SIG-M5 (cell line): ENCODE data around the gene CTDP1.
A peak's percentile ranks its signal among the peaks of the same experiment; 100 is the strongest.

Source experiments
- DNase-seq: peaks from one replicate; lab custom pipeline; 2025; lab: John Stamatoyannopoulos, UW

The CTDP1 gene, protein sequence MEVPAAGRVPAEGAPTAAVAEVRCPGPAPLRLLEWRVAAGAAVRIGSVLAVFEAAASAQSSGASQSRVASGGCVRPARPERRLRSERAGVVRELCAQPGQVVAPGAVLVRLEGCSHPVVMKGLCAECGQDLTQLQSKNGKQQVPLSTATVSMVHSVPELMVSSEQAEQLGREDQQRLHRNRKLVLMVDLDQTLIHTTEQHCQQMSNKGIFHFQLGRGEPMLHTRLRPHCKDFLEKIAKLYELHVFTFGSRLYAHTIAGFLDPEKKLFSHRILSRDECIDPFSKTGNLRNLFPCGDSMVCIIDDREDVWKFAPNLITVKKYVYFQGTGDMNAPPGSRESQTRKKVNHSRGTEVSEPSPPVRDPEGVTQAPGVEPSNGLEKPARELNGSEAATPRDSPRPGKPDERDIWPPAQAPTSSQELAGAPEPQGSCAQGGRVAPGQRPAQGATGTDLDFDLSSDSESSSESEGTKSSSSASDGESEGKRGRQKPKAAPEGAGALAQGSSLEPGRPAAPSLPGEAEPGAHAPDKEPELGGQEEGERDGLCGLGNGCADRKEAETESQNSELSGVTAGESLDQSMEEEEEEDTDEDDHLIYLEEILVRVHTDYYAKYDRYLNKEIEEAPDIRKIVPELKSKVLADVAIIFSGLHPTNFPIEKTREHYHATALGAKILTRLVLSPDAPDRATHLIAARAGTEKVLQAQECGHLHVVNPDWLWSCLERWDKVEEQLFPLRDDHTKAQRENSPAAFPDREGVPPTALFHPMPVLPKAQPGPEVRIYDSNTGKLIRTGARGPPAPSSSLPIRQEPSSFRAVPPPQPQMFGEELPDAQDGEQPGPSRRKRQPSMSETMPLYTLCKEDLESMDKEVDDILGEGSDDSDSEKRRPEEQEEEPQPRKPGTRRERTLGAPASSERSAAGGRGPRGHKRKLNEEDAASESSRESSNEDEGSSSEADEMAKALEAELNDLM

GRCh38 chr18:79679552-79680099, at the start of gene CTDP1:
Gene CTDP1 (plus strand): TSS chr18:79679803. CDS start chr18:79679948, 145 bp downstream.
- DNase-seq: peak; percentile 28

GRCh38 chr18:79630281-79631095, 49.1 kb upstream of the CTDP1 start:
- no peak for DNase-seq

GRCh38 chr18:79631096-79631507, 48.5 kb upstream of the CTDP1 start:
- no peak for DNase-seq

GRCh38 chr18:79631761-79632446, 47.7 kb upstream of the CTDP1 start:
- no peak for DNase-seq

- DNase-seq: no peak
These were observed 46.8 kb upstream of the CTDP1 start for GRCh38 chr18:79632765-79633164.

GRCh38 chr18:79634186-79634585, 45.4 kb upstream of the CTDP1 start:
- DNase-seq: no peak

DNA sequence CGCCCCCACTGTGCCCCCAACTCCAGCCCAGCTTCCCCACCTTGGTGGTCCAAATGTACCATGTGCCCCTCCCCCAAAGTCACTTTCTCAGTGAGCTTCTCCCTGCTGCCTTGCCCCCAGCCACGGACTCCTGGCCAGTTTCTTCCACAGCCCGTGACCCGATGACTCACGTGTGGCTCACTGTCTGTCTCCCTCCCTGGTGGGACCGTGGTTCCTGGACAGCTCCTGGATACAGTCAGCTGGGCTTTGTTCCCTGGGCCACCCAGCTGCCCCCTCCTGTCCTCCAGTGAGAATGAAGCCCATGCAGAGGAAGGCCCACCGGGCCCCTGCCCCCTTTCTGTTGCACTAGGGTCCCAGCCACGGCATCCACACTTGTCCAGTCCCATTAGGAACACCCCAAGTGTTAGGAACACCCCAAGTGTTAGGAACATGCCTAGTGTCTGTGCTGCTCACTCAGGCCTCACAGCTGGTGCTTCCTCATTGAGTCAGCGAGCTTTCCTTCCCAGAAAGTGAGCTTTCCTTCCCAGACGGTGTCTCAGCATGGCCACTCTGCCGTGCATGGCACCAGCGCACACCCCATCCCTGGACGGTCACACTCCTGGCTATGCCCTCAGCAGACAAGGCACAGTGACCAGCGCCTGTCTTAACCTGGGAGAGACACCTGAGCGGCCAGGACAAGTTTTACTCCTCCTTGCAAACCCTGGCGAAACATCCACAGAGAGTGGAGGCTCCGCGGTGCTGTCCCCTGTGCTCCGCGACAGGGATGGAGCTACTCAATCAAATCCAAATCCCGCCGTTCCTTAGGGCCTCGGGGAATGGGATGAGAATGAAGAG, 44.8 kb upstream of the CTDP1 start:
- DNase-seq: no peak

GRCh38 chr18:79635427-79635726, 44.2 kb upstream of the CTDP1 start:
- no peak for DNase-seq

- no peak for DNase-seq
These were observed 42.3 kb upstream of the CTDP1 start for GRCh38 chr18:79637181-79637920.

DNA sequence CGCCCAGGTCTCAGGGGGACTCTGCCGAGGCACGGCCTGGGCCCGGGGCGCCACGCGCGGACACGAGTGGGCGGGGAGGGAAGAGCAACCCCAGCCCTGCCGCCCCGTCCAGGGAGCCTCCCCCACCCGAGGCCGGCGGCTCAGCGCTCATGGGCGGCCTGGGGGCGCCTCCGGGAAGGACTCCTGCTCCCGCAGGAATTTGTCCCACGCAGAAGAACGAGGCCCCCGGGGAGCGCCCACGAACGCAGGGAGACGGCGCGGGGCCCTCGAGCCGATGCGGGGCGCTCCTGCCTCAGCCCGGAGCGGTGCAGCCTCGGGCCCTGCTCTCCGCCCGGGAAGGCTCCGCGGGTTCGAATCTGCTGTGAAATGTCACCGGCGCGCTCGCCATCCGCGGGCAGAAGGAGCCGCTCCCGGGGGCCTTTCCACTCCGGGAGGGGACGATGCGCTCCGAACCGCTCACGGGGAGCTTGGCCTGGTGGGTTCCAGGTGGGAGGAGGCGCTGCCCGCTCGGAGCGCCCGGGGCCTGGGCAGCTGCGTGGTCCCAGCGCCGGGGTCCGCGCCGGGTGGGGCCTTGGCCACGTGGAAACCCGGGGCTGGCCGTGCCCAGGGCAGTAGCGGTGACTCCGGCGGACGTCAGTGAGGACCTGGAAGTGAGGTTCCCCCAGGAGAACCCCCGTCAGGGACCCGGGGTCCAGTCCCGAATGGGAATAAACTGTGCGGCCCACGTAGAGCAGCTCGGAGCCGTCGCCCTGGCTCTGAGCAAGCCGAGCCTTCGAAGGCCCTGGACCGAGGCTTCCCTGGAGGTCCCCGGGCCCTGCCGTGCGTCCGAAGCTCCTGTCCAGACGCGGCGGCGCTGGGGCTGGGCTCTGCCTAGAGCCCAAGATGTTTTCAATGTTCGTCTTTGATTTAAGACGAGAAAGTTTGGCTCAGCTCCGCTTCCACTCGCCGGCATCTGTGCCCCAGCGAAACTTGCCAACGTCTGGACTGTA, 41.4 kb upstream of the CTDP1 start:
- DNase-seq: no peak

DNA sequence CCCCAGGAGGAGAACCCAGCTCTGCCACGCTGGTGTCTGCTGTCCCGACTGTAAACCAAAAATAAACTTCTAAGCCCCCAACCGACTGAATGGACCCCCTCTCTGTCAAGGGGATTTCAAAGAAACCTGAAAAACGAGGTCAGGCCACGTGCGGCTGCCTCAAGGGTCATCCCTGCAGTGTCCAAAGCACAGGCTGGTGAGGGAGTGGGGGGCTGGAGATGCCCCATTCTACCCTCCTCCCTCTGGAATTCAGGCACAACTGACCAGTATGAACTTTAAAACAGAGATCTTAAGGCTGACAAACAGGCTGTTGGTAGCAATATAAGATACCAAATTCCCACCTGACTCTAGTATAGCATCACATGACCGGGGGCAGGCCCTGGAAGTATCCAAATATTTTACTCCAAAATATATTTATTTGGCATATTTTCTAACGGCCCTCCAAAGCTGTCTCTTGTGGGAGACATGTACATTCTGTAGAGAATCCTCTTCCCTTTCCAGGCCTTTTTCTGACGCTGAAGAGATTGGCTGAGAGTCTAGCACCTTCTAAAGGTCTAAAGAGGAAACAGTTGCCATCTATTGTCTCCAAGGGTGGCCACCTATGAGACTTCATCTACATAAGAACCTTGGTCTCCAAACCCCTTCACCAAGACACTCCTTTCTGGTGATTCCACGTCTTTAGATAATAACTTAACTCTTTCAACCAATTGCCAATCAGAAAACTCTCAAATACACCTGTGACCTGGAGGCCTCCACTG, 40.4 kb upstream of the CTDP1 start:
- DNase-seq: no peak

- DNase-seq: no peak
These were observed 39.4 kb upstream of the CTDP1 start for GRCh38 chr18:79640064-79640672.

GRCh38 chr18:79640875-79641274, 38.7 kb upstream of the CTDP1 start:
- DNase-seq: no peak

DNA sequence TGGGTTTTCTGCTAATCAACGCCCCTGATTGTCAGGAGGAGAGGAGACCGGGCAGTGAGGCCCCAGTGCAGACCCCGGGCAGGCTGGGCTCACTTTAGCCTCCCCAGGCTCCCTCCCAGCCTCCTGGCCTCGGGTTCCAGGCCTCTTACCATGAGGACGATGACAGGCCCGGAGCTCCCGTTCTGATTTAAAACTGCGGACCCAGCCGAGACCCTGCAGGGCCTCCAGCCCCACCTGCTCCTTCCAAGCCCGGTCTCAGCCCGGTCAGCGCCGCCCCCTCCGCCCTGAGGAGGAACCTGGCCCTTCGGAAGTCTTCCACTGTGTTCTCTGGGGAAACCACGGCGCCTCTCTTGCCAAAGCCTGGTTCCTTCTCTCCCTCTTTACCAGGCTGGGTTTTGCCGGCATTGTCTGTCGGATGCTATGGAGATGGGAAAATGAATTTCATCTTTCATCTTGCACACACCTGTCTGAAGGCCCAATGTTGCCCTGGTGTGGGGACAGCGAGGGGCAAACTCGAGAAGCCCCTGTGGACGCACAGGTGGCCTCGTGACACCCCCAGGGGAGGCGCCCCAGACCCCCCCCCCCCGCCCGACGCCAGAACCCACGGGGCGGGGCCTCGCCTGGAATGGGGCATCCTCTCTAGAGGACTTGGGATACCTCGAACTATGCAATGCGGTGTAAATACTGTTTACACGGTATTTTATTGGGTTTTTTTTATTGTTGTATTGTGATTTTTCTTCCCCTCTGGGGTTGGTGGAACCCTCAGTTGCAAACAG, 37.7 kb upstream of the CTDP1 start:
- no peak for DNase-seq

DNA sequence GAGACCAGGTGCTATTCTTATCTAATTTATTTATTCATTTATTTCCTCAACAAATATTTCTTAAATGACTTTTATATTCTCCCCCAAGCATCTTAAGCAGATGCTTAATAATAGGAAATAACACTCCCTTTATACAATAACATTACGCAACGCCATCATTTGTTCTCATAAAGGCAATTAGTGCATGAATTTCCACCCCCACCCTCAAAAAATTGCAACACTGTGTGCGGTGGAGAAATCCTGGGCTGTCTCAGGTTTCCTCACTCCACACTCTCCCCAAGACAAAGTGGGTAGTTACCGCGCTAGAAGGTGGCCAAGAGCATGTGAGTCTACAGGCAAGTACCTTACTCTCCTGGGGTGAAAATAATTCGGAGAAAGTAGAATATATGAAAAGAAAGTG, 37.0 kb upstream of the CTDP1 start:
- peak; percentile 30 for DNase-seq
